ENCODE data around the gene EML4.
A peak's percentile ranks its signal among the peaks of the same experiment; 100 is the strongest.

EML4 gene

DNA sequence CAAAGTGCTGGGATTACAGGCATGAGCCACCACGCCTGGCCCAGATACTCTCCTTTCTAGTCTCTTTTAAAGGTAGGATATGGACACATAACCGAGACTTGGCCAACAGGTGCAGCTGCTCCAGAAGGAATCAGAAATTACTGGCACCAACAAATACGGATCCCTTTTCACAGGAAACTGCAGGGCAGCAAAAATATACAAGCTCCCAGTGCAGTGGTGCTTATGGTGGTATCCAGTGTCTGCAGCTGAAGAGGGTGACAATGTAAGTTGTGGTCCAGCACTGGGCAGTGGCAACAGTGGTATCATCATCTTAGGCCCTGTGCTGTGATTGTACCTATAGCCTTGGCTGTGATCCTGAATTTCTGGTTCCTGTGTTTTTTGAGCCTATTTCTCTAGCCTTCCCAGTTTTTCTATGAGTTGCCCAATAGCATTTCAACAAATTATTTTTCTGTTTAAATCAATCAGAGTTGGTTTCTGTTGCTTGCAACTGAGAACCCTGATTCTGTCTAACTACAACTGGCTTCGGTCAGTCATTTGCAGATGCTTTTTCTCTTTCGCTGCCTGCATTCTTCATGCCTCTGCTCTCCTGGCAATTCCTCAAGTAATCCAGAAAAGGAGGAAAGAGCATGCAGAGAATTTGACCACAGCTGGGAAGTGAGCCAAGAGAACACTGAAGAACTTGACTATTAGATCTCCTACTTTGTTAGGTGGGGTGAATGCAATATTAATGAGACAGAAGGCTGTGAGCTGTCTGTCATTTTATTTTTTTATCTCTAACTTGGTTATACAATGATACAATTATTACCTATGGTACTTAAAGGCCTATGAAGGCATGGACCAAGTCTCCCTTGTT, 30.8 kb upstream of the EML4 start:
- DNase-seq: no peak

DNA sequence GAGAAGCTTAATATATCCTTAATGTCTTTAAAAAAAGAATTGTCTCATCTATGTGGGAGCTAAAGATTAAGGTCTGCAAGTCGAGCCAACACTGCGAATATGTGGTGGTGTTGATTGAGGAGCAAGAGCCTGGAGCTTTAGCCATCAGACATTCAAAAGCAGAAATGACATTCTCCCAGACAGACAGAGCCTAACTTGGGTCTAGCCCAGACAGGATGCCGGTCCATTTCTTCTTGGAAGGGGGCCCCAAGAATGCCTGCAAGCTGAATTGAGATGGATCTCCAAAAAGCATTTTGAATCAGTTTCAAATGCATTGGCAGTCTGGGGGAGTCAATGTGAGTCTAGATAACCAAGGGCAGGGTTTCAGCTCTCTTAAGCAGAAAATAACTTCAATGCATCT, 30.1 kb upstream of the EML4 start:
- DNase-seq: no peak

DNA sequence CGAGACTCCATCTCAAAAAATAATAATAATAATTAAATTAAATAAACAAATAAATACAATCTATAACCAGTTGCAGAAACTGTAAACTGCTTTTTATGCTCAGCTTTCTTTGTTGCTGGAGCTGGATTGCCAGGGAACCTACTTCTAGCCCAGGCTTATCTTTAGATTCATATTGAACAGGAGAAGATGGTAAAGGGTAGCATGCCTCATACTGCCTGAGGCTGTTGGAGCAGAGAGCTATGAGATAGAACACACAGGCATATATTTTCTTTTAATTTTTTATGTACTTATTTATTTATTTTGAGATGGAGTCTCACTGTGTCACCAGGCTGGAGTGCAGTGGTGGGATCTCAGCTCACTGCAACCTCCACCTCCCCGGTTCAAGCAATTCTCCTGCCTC, 28.7 kb upstream of the EML4 start:
- DNase-seq: no peak

- peak; percentile 73 for DNase-seq
Measured at GRCh38 chr2:42141687-42142546, 27.2 kb upstream of the EML4 start.

- peak; percentile 70 for DNase-seq
Measured at GRCh38 chr2:42142547-42143184, 26.5 kb upstream of the EML4 start.

- no peak for DNase-seq
Measured at GRCh38 chr2:42147641-42148274, 21.4 kb upstream of the EML4 start.

- DNase-seq: no peak
Measured at GRCh38 chr2:42150159-42150558, 19.0 kb upstream of the EML4 start.

- no peak for DNase-seq
Measured at GRCh38 chr2:42153944-42154581, 15.1 kb upstream of the EML4 start.

DNA sequence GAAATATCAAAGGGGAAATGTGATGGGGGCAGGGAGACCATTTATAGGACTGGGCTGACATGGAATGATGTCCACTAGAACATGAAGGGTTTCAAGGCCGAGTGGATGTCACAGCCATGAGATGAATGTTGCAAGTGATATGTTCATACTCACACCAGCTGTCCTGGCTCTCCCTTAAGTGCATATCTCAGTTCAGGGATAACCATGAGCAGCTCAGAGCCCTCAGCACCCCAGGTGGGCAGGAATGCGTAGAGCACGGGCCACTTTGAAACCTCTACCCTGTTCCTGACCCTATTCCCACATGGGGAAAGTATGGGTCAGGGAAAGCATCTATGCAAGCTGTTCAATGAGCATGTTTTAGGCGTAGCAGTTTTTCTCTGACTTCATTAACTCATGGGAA, 12.4 kb upstream of the EML4 start:
- no peak for DNase-seq

GRCh38 chr2:42161444-42161843, 7.7 kb upstream of the EML4 start:
- no peak for DNase-seq

GRCh38 chr2:42163444-42164045, 5.6 kb upstream of the EML4 start:
- DNase-seq: no peak

GRCh38 chr2:42164046-42164445, 5.1 kb upstream of the EML4 start:
- no peak for DNase-seq

- no peak for DNase-seq
Measured at GRCh38 chr2:42164971-42165370, 4.2 kb upstream of the EML4 start.

GRCh38 chr2:42167458-42167857, 1.7 kb upstream of the EML4 start:
- no peak for DNase-seq

- no peak for DNase-seq
Measured at GRCh38 chr2:42168459-42169099, 574 bp upstream of the EML4 start.

- no peak for DNase-seq
Measured at GRCh38 chr2:42169874-42170521, 845 bp downstream of the EML4 start.

GRCh38 chr2:42170619-42171395, 1.7 kb downstream of the EML4 start:
- peak; percentile 13 for DNase-seq

GRCh38 chr2:42171396-42171980, 2.3 kb downstream of the EML4 start:
- peak; percentile 36 for DNase-seq

- no peak for DNase-seq
Measured at GRCh38 chr2:42172020-42172419, 2.9 kb downstream of the EML4 start.

GRCh38 chr2:42172566-42172965, 3.4 kb downstream of the EML4 start:
- DNase-seq: no peak
